Mesenteric fat pad (tissue), 1 donor: ENCODE data around the gene TFPI2. TPM values are rescaled to one million over a fixed set of nuclear protein-coding genes. Genes with fewer than 3 reads are reported as not detected.

Source experiments
- DNase-seq: peaks from one replicate; pipeline ENCODE4 v3.0.0-alpha.2; 2020; ENCODE audit warnings: low spot score
- total RNA-seq: library from RNA; stranded (reverse); fragmentation: NEBNext Ultra II Directional; extraction: Animal tissue kit (Norgen Biotek cat#: 25700); gene quantifications from one replicate; pipeline ENCODE4 v1.2.1, GENCODE V29; 2021
- donor health status: DM: yes; HTN: yes; CAD: no.

TFPI2 gene
- total RNA-seq, 1 donor from 2014 or later: 27.9 TPM

DNA sequence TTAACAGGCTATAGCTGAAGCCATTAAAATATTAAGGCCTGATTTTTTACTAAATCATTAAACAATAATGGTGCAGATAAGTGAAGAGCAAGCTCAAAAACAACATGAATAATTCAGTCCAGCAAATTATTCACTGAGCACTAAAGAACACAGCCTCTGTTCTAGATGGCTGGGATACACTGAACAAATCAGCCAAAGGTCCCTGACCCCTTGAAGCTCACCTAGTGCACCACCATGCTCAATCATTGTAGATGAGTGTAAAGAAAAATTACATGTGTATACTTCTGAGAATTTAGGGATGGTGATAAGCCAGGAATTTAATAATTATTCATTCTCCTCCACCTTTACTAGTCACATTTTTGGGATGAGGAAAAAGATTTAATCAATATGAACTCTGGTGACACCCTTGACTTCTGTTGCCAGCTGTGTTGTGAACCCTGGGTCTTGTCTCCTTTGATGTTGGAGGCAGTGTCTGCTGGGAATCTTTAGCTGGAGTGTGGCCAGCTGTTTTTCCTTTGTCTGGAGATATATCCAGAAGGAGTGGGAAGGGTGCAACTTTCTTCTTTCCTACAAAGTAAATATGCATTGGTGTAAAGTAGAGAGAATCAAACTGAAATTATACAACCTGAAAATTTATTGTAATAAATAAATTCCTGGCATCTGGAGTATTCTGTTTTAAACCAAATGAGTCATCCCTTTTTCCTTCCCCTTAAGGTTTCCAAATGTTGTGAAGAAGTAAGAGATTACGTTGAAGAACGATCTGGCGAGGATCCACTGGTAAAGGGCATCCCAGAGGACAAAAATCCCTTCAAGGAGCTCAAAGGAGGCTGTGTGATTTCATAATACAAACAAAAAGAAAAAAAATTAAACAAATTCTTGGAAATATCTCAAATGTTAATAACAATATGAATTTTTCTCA, 19.8 kb upstream of the TFPI2 start:
- no peak for DNase-seq

DNA sequence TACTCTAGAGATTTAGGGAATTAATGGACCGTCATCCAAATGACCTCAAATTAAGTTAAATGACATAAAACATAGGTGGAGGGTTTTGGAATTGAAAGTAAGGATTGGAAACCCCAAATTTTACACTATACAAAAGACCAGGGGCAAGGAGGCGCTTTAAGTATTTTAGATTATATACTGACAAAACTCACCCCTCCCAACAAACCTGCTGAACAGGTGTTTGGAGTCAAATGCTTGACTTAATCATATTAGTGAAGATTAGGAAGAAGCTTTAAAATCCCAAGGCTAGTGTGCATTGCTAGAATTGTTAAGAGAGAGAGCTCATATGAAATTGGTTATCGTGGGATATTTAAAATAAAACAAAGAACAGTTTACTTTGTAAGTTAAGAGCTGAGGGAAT, 15.7 kb upstream of the TFPI2 start, which contains the start of gene GNGT1:
Gene GNGT1, plus strand, starts transcription at position 301 of the 400 bp plus-strand sequence. CDS start 180 bp downstream, outside the sequence.
- DNase-seq: no peak

DNA sequence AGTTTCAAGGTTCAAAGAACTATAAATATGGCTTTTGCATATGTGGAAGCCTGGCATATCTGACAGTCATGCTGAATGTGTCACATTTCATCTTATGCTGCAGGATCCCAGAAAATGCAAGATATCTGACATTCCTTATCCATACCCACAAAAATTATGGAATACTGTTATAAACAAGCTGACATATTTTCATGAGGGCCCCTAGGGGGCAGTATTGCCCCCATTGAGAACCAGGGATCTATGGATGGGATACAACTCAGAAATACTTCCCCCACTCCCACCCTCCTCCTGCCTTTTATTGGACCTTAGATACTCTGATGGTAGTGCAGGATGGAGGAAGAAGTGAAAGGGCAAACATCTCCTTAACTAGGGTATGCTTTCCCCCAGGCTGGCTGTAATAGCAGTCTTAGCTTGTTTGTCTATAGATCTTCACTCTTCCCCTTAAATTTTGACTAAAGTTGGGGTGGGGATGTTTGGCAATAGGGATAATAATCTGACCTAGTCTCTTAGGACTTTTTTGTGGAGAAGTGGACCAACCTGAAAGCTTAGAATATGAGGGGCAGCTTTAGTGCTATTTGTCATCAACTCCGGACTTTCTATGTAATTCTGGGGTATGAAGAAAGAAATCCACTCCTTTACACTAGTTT, 12.3 kb upstream of the TFPI2 start:
- no peak for DNase-seq

DNA sequence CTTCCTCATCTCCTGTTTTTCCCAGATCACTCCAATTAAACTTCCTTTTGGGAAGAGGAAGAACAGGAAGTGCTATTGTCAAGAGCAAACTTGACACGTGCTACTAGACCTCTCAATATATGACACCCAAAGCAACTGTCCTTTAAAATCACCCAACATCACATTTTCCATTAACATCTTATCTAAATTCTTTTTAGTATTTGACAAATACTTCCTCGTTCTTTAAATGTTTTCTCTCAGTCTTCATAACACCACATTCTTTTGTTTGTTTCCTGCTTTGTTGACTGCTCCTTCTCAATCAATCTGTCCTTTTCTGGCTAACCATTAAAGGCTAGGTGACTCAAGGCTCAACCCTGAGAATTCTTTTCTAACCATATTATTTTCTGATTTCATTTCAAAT, 7.1 kb upstream of the TFPI2 start:
- no peak for DNase-seq

DNA sequence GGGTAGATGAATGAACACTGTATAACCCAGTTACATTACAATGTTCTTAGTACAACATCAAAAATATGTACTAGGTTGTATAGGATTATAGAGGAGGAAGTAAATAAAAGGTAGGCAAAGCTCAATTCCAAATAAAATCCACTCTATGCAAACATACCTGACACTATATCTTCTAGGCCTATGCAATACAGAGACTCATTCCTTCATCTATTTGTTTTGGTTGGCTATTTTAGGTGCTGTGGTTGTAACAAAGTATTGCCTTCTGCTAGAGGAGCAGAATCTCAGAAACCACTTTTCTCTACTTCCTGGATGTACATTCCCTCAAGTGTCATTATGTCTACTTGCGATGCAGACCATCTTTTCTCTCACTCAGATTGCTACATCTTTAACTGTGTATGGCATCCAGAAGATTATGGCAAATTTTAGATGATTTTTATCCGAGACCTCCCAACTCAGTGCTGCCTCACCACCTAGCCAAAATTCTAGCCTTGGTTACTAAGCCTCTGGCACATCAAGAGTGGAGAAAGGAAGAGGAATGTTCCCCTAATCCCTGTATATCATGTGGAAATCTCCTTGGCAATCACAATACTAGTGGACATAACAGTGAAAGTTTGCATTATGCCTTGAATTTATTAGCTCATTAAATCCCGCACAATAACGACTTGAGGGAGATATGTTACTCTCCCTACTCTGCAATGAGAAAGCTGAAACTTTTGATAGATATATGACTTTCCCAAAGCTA, 5.5 kb upstream of the TFPI2 start:
- no peak for DNase-seq

DNA sequence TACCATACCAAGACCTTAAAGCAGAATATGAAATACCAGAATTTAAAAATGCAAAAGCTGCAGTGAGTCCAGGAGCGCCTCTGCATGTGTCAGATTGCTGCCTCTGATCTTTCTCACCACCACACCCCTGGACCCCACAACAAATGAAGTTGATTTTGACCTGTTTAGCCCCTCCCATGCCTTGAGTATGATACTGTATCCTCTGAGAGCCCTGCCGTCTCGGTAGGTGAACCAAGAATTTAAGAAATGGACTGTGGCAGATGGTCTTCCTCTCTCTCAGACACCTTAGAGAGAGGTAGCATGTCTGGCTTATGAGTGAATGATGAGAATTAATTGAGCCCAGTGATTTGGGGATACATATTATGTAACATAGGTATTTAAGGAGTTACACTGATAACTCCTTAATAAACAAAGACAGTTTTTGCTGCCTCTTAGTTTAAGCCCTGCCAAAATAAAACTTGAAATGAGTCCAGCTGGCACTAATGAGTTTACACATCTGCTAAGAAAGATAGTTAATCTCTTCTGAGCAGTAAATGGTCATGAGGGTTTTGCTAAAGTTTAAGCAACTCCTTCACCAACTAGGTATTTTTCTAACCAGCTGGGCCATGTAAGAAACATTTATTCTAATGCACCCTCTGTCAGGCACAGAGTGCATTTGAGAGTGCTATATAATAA, 4.5 kb upstream of the TFPI2 start:
- no peak for DNase-seq

DNA sequence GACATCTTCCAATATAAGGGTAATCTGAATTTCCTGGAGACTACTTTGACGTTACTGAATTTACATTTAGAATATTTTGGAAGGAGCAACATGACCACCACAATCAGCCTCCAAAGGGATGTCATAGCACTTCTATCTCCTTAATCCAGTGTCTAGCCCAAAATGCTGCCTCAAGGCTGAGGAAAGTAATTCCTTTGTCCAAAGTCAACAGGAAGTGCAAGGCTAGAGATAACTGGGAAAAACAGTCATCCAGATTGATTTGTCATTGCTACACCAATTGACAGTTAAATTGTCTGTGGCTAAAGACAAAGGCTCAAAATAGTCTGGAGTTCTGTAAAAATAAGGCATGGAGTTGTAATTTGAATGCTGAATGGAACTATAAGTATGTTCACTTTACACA, 3.9 kb upstream of the TFPI2 start:
- no peak for DNase-seq

DNA sequence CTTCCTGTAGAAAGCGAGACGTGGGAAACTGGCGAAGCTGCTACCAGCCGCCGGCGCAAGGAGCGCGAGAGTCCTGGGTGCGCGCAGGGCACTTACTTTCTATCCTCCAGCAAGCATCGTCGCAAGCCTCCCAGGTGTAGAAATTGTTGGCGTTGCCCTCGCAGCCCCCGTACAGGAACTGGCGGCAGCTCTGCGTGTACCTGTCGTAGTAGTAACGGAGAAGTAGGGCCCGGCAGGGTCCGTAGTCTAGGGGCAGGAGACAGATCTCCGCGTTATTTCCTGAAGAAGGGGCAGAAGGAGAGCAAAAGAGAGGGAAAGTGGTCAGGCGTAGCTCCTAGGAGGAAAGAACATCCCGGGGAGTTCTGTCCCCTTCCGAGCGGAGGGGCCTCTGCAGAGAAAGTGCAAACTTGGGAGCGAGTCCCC, 501 bp downstream of the TFPI2 start:
- no peak for DNase-seq

DNA sequence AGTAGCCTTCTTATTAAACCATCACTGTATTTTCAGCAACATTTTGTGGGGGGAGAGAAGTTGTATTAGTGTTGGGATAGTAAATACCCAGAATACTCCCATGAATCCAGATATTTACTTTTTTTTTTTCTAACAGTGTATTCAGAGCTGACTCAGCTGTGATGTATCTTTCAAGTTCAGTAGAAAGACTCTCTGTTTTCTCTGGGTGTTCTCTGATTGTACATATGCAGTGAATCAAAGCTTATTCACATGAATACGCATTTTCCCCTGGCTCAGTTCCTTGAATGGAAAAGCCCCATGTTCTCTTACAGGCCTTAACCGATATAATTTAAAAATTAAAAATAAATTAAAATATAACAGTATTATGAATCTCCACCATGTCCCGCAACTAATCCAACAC, 1.3 kb downstream of the TFPI2 start:
- no peak for DNase-seq

DNA sequence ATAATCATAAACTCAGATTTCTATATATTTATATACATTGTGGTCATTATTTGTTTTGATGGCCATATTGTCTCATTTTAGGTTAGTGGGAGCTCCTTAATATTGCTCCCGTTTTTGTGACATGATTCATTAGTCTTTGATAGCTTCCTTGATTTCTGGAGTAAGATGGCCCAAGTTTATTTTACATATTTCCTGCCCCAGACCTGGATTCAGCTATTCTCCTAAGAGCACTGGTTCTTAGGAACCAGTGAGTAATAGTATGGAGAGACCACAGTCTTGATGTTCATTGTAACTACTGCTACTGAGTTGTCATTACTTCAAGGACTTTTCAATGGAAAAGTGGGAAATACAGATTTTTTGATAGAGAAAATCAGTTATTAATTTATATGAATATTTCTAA, 6.0 kb downstream of the TFPI2 start:
- DNase-seq: no peak

DNA sequence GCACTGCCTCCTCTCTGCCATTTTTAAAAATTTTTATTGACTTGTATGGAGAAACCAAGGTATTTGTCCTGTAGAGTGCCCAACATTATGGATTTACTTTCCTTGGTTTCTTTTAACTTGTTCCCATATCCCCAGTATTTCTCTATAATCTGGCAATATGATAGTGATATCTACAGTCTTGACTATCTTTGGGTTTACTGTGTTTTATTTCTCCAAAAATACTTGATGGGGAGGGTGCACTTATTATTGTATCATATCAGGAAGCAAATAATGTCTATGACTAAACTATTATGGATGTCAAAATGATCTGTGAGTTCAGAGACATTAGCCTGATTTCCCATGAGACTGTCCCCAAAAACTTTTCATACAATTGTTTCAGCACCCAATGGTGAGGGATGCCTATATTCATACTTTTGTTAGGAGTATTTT, 6.6 kb downstream of the TFPI2 start:
- DNase-seq: no peak

GRCh38 chr7:93883078-93883916, 7.3 kb downstream of the TFPI2 start:
- no peak for DNase-seq

- DNase-seq: no peak
Observed at GRCh38 chr7:93882468-93882867, 8.1 kb downstream of the TFPI2 start.

DNA sequence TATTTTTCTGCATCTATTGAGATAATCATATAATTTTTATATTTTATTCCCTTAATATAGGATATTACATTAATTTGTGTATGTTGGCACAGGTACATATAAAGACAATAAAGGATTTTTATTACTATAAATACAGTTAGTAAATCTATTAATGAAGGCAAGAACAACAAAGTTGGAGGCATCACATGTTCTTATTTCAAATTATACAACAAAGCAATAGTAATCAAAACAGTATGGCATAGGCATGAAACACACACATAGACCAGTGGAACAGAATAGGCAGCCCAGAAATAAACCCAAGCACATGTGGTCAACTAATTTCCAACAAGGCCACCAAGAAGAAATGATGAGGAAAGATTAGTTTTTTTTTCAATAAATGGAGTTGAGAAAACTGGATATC, 11.2 kb downstream of the TFPI2 start:
- DNase-seq: no peak

GRCh38 chr7:93877742-93878141, 12.8 kb downstream of the TFPI2 start:
- DNase-seq: no peak

- DNase-seq: no peak
Observed at GRCh38 chr7:93873998-93874574, 16.5 kb downstream of the TFPI2 start.

- no peak for DNase-seq
Observed at GRCh38 chr7:93866886-93867285, 23.7 kb downstream of the TFPI2 start.

DNA sequence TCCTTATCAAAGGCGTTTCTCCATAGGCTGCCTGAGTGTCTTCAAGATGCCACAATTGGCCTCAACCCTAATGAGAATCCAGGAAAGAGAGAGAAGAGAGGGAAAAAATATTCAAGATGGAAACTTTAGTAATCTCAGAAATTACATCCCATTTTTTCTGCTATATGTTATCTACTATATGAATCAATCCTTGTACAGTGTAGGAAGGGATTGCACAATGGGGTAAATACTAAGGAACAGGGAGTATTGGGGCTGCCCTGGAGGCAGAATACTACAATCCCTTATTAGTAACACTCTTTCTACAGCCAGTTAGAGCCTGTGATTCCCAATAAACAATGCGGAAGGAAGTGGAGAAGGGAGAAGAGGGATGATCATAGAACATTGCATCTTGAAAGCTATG, 27.9 kb downstream of the TFPI2 start:
- no peak for DNase-seq

DNA sequence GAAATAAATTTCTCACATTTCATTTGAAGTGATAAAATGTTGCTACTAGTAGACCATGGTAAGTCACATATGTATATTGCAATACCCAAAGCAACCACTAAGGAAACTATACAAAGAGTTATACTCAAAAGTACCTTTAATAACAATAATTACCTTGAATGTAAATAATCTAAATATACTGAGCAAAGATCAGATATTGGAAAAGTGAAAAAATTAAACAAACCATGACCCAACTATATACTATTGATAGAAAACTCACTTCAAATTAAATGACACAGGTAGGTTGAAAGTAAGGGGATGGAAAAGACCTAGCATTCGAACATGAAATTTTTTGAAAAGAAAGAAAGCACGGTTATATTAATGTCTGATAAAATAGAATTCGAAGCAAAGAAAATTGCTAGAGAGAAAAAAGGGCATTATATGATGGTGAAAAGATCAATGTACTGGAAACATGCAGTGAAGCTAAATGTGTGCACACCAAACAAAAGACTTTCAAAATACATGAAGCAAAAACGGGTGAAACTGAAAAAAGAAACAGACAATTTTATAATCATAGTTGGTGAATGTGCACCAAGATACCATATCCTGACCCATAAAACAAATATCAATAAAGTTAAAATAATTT, 29.1 kb downstream of the TFPI2 start:
- no peak for DNase-seq

GRCh38 chr7:93860261-93860660, 30.3 kb downstream of the TFPI2 start:
- DNase-seq: no peak
